ENCODE results near the gene CLSTN1. TPM values are rescaled to one million over a fixed set of nuclear protein-coding genes. Genes with fewer than 3 reads are reported as not detected.

CLSTN1 gene
- total RNA-seq, 2 experiments from 2014 or later: 29.3 to 29.9 TPM

DNA sequence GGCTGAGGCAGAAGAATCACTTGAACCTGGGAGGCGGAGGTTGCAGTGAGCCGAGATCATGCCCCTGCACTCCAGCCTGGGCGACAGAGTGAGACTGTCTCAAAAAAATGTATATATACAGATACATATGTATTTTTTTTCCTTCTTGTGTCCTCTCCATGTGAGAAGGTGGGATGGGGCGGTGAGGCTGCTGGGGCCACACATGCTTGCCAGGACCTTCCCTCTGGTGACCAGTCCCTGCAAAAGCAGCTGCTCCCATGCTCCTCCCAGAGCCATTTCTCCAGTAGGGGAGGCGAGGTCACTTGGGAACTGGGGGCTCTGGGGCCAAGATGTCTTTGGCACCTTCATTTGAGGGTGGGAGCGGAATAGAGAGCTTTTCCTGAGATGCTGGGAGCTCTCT is 97.4 kb downstream of the CLSTN1 start:
- H3K4me1 Mint-ChIP-seq (ENCODE audit: low read depth): peaks cover 70% of the 10 kb centered on the region
- no peaks in the 10 kb centered on the region for H3K27me3 Mint-ChIP-seq
- intact Hi-C loops (cut with micrococcal nuclease): no loop called here
- TF ChIP-seq, protein P1, sequence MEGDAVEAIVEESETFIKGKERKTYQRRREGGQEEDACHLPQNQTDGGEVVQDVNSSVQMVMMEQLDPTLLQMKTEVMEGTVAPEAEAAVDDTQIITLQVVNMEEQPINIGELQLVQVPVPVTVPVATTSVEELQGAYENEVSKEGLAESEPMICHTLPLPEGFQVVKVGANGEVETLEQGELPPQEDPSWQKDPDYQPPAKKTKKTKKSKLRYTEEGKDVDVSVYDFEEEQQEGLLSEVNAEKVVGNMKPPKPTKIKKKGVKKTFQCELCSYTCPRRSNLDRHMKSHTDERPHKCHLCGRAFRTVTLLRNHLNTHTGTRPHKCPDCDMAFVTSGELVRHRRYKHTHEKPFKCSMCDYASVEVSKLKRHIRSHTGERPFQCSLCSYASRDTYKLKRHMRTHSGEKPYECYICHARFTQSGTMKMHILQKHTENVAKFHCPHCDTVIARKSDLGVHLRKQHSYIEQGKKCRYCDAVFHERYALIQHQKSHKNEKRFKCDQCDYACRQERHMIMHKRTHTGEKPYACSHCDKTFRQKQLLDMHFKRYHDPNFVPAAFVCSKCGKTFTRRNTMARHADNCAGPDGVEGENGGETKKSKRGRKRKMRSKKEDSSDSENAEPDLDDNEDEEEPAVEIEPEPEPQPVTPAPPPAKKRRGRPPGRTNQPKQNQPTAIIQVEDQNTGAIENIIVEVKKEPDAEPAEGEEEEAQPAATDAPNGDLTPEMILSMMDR (IDR thresholded peaks at IDR 0.05): no peak
- H3K9me3 Mint-ChIP-seq: peaks cover 6% of the 10 kb centered on the region
- H3K36me3 Mint-ChIP-seq (ENCODE audit: low read depth): peaks cover 83% of the 10 kb centered on the region
- ATAC-seq (no peak), DNase-seq (no peak)
- no peak overlapping the region for H3K27ac Mint-ChIP-seq
- ChIA-PET CTCF (interaction anchor here (0.6 to 2.4 kb wide), 5 partner anchors 13 to 100 kb away, joined by 3 to 8 read pairs (median 4); no protein-coding TSS in a partner anchor), POLR2A (interaction anchor here (0.8 to 2.4 kb wide), 3 partner anchors 9 to 96 kb away, joined by 3 to 28 read pairs (median 6); no protein-coding TSS in a partner anchor)
- no peak overlapping the region for H3K4me3 Mint-ChIP-seq

DNA sequence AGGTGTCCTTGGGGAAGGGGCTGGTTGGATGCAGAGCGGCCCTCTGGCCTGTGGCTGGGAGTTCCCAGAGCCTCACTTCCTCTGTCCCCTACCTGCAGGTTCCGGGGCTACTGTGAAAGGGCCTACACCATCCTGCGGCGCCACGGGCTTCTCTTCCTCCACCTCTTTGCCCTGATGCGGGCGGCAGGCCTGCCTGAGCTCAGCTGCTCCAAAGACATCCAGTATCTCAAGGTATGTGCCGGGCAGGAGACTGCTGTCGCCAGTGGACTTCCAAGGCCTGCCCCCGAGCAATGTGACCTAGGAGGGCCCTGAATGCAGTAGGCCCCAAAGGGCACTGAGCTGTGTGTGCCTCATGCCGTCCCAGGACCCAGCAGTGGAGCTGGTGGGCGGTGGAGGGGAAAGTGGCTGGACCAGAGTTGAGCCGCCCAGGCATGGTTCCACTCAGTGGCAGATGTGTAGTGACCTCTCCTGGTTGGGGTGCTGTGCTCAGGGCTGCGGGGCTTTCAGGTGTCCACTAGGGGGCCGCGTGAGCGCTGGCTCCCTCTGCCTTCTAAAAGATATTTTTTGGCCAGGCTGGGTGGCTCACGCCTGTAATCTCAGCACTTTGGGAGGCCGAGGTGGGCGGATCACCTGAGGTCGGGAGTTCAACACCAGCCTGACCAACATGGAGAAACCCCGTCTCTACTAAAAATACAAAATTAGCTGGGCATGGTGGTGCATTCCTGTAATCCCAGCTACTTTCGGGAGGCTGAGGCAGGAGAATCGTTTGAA is 98.9 kb downstream of the CLSTN1 start:
- CTCF ChIA-PET: interaction anchor here (0.9 to 2.2 kb wide), 12 partner anchors 10 to 153 kb away, joined by 3 to 6 read pairs (median 4); partner anchors contain the start of gene PIK3CD
- H3K4me1 Mint-ChIP-seq (ENCODE audit: low read depth): peaks cover 70% of the 10 kb centered on the region
- intact Hi-C loops (cut with micrococcal nuclease): no loop called here
- H3K9me3 Mint-ChIP-seq: peaks cover 6% of the 10 kb centered on the region
- peaks cover 83% of the 10 kb centered on the region for H3K36me3 Mint-ChIP-seq (ENCODE audit: low read depth)
- peak; percentile 77 for DNase-seq
- peak overlapping the region; percentile 68 for H3K27ac Mint-ChIP-seq
- POLR2A ChIA-PET: interaction anchor here (1.8 to 2.4 kb wide), 3 partner anchors 10 to 98 kb away, joined by 4 to 6 read pairs (median 5); no protein-coding TSS in a partner anchor
- peak; percentile 54 for ATAC-seq
- TF ChIP-seq, protein P1 (IDR thresholded peaks at IDR 0.05): peak; percentile 93
- no peak overlapping the region for H3K4me3 Mint-ChIP-seq
- H3K27me3 Mint-ChIP-seq: no peaks in the 10 kb centered on the region

DNA sequence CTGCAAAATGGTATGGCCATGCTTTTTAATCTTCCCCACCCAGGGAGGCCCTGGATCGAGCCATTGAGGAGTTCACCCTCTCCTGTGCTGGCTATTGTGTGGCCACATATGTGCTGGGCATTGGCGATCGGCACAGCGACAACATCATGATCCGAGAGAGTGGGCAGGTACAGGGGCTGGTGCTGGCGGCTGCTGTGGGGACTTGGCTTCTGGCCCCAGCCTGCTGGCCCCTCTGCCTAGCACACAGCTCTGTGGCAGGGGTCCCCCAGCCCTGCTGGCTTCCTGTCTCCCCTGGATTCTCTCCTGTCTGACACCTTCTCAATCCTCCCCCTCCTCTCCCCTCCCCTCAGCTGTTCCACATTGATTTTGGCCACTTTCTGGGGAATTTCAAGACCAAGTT is 99.8 kb downstream of the CLSTN1 start:
- DNase-seq (no peak), ATAC-seq (no peak)
- peak overlapping the region; percentile 52 for H3K27ac Mint-ChIP-seq
- CTCF ChIA-PET: interaction anchor here (1.1 to 2.2 kb wide), 2 partner anchors 94 to 152 kb away, joined by 3 to 5 read pairs; no protein-coding TSS in a partner anchor
- intact Hi-C loops (cut with micrococcal nuclease): no loop called here
- H3K27me3 Mint-ChIP-seq: no peaks in the 10 kb centered on the region
- H3K36me3 Mint-ChIP-seq (ENCODE audit: low read depth): peaks cover 87% of the 10 kb centered on the region
- peaks cover 73% of the 10 kb centered on the region for H3K4me1 Mint-ChIP-seq (ENCODE audit: low read depth)
- H3K4me3 Mint-ChIP-seq: no peak overlapping the region
- peaks cover 6% of the 10 kb centered on the region for H3K9me3 Mint-ChIP-seq
- TF ChIP-seq, protein P1 (IDR thresholded peaks at IDR 0.05): no peak
- POLR2A ChIA-PET: interaction anchor here (1.8 to 2.0 kb wide), 2 partner anchors 9 to 97 kb away, joined by 4 to 5 read pairs; no protein-coding TSS in a partner anchor

DNA sequence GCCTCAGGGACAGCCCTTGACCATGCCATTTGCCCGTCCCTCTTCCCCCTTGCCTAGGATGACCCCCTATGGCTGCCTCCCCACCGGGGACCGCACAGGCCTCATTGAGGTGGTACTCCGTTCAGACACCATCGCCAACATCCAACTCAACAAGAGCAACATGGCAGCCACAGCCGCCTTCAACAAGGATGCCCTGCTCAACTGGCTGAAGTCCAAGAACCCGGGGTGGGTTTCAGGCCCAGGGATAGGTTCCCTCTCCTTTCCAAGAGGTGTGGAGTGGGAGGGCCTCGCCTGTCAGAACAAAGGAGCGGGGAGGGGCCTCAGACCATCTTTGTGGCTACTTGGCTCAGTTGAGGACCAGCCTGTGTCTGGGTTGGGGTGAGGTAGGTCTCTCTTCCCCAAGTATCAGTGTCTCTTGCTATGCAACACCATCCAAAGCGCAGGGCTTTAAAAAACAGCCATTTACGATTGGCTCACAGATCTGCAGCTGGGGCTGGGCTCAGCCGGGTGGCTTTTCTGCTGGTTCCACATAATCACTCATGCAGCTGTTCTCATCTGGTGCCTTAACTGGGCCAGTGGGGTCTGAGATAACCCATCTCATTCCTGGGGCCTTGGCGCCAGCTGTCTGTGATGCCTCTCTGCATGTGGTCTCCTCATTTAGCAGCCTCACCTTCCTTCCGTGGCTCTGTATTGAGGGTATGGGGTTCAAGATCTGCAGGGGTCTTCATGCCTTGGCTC is 100.5 kb downstream of the CLSTN1 start:
- POLR2A ChIA-PET: interaction anchor here (1.8 to 2.0 kb wide), 2 partner anchors 9 to 96 kb away, joined by 4 to 5 read pairs; no protein-coding TSS in a partner anchor

More for the DNA sequence above, 100.5 kb downstream of the CLSTN1 start:
- Mint-ChIP-seq H3K27me3 (no peaks in the 10 kb centered on the region), H3K4me1 (ENCODE audit: low read depth) (peaks cover 72% of the 10 kb centered on the region), H3K4me3 (no peak overlapping the region), H3K27ac (peak overlapping the region; percentile 20), H3K9me3 (peaks cover 6% of the 10 kb centered on the region), H3K36me3 (ENCODE audit: low read depth) (peaks cover 83% of the 10 kb centered on the region)
- TF ChIP-seq, protein P1 (IDR thresholded peaks at IDR 0.05): no peak
- intact Hi-C loops (cut with micrococcal nuclease): no loop called here
- DNase-seq: no peak
- CTCF ChIA-PET: interaction anchor here (2.2 kb wide), 1 partner anchor 93 kb away, joined by 5 read pairs; no protein-coding TSS in a partner anchor
- no peak for ATAC-seq

All from activated CD8-positive, alpha-beta T cell treated with anti-CD3 and anti-CD28 coated beads for 36 hours (primary cell).